Globus pallidus (tissue), 1 donor: Measurements from ENCODE around the gene AKAP6.

ENCODE experiments used
- DNase-seq: peaks from one replicate; pipeline ENCODE4 v3.0.0-alpha.2; 2015; ENCODE audit warnings: low spot score

Gene AKAP6, protein sequence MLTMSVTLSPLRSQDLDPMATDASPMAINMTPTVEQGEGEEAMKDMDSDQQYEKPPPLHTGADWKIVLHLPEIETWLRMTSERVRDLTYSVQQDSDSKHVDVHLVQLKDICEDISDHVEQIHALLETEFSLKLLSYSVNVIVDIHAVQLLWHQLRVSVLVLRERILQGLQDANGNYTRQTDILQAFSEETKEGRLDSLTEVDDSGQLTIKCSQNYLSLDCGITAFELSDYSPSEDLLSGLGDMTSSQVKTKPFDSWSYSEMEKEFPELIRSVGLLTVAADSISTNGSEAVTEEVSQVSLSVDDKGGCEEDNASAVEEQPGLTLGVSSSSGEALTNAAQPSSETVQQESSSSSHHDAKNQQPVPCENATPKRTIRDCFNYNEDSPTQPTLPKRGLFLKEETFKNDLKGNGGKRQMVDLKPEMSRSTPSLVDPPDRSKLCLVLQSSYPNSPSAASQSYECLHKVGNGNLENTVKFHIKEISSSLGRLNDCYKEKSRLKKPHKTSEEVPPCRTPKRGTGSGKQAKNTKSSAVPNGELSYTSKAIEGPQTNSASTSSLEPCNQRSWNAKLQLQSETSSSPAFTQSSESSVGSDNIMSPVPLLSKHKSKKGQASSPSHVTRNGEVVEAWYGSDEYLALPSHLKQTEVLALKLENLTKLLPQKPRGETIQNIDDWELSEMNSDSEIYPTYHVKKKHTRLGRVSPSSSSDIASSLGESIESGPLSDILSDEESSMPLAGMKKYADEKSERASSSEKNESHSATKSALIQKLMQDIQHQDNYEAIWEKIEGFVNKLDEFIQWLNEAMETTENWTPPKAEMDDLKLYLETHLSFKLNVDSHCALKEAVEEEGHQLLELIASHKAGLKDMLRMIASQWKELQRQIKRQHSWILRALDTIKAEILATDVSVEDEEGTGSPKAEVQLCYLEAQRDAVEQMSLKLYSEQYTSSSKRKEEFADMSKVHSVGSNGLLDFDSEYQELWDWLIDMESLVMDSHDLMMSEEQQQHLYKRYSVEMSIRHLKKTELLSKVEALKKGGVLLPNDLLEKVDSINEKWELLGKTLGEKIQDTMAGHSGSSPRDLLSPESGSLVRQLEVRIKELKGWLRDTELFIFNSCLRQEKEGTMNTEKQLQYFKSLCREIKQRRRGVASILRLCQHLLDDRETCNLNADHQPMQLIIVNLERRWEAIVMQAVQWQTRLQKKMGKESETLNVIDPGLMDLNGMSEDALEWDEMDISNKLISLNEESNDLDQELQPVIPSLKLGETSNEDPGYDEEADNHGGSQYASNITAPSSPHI (N-terminal part only)

DNA sequence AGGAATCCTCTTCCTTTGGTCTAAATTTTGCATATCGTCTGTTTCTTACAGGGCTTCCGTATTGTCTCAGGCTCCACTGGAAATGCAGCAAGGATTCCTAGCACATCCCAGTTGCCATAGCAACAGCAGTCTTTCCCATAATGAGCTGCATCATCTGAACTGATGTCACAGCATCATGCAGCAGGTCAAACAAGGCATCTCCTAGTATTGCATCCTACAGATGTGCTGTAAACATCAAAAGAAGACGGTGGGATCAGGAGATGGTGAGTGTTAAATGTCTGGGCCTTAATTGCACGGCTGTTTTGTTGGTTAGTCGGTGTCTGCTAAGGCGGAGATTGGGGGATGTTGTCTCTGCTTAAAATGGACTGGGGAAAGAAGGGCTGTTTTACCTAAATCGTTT, at the start of gene AKAP6:
AKAP6 (plus strand) TSS at position 153 of the 400 bp plus-strand sequence. CDS start 104,196 bp downstream, outside the sequence.
- peak; percentile 94 for DNase-seq

DNA sequence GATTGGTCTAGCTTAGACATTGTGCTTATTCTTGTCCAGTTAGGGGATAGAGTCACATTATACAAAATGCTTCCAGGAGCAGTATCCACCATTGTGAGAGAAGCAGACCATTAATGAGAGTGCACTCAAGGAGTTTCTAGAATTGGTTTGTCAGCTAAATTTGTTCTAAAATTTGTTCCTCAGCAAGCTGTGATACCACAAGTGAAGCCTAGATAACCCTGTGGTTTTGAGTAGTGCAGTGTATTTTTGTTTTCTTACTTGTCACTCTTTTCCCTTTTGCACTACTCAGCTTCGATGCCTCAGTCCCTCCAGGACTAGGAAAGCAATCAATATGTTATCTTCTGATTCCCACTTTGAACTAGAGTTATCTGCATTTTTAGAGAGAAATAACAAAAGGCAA, 42.5 kb upstream of the AKAP6 start:
- no peak for DNase-seq

DNA sequence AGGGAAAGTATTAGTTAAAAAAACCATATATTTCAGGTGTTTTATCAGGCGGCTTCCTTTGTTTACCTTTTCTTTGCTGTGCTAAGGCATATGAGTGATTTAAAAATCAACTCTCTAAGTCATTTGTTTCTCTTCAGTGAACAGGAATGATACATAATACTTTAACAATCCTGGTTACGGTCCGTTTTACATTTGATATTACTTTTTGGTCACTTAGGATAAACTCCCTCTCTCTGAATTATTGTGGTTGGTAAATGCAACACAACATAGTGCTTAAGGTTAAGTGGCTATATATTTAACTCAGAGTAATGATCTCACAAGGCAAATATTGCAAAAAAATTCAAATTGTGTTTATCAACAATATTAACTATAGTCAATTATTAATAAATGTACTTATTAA, 32.7 kb upstream of the AKAP6 start:
- no peak for DNase-seq

DNA sequence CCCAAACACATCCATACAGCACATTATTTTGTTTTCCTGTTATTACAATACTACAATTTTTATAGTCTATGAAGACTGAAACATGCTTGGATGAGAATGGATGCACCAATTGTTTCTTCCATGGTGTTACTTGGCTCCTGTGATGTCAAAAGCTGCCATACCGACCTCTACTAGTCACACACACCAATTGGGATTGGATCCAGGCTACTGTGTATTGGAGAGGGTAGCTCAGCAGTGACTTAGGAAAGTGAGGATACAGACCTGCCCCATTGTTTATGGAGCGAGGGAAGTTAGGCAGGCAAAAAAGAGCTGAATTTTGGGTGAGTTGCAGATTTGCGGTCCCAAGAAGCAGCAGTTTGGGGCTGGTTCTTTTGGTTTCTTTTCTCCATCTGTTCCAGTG, 30.8 kb upstream of the AKAP6 start:
- DNase-seq = no peak

DNA sequence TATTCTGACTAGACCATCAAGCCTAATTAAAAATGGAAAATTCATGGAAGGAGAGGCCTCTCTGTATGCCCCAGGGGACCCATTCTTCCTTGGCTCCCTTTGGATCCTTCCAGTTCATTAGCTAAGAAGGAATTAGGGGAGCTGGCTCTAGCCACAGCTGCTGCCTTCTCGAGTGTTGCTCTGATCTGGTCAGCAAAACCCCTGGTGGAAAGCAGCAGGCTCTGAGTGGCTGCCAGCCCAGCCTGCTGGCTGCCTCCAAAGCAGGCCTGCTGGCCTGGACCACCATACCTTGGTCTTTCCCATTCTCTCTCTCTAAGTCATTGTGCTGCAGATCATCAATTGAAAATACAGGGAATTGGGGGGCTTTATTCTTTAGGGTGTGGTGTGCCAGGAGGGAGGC, 29.0 kb upstream of the AKAP6 start:
- no peak for DNase-seq

DNA sequence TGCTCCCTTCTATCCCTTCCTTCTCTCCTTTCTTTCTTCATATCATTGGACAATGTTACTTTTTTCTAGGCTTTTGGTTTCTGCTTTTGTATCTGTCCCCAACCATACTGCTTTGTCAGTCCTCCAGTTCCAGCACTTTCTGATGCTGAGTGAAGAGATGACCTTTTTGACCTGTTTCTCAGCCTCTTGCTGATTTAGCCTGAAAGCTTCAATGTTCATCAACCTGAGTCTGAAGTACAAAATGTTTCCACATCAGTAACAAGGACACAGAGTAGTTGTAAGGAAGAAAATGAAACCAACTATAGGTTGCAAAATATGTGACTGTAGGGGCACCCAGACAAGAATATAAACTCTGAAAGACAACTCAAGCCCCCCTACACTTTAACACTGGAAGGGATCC, 25.2 kb upstream of the AKAP6 start:
- DNase-seq = no peak

DNA sequence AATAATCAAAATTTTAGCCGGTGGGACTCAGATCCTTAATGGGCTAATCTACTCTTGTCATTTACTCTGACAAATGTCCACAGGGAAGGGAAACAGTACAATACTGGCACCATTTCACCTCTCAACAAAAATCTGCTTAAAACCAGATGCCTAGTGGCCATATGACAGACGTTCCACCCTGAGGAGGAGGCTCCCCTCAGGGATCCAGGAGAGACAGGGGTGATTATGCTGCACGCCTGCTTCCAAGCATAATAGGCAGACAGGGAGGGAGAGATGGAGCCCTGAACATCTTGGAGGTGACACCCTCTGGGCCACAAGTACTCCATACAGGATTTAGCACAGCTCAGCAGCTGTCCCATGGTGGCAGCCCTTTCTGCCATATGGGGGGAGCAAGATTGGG, 24.8 kb upstream of the AKAP6 start:
- DNase-seq = no peak

DNA sequence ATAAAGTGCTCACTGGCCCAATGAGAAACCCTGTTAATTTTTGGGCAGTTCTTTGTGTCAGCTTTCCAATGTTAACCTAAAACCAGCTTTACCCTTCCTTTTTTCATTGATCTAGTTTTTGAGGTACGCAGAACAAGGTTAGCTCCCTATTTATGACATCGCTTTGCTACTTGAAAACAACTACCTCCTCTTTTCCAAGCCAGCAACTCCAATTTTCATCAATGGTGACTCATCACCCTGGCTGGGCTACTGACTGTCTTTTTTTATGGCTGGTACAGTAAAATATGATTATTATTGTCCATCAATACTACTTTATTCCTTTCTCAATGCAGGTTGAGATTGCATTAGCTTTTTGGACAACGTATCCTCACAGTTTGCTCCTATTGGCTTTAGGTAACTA, 22.5 kb upstream of the AKAP6 start:
- no peak for DNase-seq

DNA sequence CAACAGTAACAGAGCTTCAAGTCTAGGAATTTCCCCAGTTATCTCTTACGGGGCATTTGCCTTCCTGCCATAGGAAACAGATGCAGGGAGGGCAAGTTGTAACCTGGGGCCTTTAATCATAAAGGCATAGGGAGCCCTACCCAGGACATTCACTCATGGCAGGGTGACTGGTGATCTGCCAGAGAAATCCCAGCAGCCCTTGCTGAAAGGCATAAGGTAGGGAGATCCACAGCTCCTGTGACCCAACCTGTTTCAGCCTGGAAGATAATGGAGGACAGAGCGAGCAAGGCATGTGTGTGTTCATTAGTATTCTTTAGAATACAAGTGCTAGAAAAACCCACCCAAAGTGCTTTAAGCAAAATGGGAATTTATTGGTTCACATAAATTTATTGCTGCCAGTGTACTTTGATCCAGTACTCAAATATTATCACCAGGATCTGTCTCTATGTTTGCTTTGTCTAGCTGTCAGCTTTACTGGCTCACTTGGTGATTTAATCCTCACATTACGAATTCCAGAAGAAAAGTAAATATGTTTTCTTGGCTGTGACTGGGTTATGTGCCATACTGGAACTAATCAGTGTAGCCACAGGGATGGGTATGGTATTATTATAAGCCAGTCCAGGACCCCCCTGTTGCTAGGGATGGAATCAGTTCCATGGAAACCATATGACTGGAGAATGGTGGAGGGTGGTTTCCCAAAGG, 21.1 kb upstream of the AKAP6 start:
- no peak for DNase-seq

DNA sequence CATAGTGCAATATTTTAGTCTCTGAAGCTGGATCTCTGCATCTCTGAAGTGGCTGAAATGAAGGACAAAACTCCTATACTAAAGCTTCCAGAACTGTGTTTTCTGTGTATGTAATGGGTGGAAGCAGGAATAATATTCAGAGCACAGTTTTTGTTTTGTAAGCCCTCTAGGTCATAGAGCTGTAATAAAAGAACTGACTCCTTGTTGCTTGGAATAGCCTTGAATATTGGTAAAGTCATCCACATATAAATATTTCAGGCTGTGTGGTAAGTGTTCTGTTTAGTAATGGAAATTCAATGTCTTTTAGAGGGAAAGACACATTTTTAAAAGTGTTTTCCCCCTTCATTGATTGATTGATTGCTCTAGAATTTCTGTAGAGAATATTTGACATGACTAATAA, 18.2 kb upstream of the AKAP6 start:
- no peak for DNase-seq

DNA sequence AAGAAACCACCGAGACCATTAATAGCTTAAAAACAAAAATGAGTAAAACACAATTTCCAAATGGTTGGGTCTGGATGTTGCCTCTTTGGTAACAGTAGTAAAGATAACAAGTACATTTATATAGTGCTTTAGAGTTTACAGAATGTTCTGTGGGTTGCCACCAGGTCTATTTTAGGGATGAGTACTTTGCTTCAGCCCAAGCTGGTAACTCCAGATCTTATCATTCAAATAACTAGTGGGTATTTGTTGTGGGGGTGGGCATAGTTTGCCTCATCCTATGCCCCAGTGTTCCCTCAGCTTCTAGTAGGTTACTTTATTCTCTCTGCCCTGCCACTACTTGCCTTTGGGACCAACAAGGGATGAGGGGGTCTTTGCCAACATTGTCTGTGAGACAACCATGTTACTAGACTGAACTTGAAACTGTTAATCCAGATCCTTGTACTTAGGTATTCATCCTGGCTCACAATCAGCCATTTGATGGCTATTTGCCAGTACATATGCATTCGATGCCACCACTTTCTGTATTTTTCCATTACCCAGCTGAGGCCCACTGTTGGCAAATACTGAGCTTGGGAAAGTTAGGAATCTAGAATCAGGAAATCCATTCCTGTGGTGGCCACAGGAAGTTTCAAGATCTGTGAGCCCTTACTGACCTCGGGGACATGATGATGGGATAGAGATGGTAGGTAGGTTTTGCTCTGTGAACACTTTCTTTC, 17.6 kb upstream of the AKAP6 start:
- no peak for DNase-seq

DNA sequence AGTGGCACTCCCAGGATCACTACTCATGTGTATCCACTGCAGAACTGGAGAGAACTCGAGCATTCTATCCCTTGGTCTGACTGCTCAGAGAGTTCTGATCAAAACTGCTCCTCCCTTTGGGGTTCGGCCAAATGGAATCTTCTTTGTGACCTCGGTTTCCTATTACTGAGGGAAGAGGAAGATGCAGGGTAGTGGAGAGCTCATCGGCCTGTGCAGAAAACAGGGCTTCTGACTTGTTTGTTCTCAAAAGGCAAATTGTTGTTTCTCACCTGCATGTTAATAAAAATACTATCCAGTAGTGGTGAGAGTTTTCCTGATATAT, 17.1 kb upstream of the AKAP6 start:
- DNase-seq = no peak

DNA sequence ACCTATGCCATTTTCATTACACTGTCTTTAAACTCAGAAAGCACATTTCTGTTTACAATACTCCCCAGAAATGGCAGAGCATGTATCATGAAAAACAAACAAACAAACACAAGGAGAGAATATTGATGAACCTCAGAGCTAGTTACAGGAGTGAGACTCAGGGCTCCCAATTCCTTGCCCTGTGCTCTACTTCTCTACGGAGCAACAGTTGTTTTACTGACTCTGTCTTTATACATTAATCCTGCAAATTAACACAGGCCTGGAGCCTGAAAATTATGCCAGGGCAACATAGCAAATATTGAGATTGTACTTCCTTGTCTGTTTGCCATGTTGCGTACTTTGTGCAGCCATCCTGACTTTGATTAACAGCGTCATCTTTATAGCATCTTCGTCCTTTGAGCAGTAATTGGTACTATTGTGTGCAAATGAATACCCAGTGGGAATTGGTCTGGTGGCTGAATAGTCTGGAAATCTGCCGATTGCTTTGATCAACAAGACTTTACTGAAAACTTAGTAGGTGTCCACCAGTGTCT, 15.2 kb upstream of the AKAP6 start:
- DNase-seq = no peak

DNA sequence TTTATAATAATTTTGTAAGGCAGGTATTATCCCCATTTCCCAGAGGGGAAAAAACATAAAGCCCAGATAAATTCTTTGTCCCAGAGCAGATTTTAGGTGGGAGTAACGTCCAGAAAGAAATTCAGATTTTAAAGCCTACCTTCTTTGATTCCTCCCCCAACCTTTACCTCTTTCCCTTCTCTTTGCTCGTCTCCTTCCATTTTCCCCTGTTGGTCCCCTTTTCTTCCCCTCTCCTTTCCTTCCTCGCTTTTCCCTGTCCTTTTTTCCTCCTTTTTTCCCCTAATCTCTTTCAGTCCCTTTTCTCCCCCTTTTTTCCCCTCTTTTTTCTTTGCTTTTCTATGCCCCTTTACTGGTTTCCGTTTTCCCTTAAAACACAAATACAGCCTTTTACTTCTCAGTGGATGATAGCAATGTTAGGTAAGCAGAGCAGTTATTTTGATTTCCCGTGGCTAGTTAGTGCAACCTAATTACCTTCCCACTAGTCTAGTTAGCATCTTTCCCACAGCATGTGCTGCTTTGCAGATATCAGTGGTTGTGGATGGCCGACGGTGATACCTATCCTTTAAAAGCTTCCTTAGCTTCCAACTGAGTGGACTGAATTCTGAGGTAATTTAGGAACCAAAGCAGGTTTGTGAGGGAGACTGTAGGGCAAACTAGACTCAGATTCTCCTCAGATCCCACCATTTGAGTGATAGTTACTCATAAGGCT, 10.9 kb upstream of the AKAP6 start:
- no peak for DNase-seq

DNA sequence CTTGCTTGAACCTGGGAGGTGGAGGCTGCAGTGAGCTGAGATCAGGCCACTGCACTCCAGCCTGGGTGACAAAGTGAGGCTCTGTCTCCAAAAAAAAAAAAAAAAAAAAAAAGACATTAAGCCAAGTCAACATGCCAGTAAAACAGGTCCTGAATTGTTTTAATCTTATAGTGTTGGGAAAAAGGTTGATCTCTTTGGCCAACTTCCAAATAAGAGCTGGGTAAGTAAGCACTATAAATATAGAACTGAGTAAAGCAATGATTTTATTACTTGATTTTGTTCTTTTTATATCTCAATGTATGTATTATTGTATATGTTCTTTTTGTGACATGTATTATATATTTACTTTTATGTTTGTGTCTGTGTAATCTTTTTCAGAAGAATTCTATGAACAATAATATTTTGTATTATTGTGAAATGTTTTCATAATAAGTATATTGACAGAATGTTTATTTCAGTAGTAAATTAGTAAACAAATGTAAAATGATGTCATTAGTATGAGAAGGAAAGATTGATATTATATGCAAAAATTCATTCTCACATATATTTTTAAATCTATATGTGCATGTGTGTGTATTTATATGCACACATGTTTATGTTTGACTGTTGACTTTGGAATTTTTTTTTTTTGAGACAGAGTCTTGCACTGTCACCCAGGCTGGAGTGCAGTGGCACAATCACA, 9.6 kb upstream of the AKAP6 start:
- DNase-seq = no peak

DNA sequence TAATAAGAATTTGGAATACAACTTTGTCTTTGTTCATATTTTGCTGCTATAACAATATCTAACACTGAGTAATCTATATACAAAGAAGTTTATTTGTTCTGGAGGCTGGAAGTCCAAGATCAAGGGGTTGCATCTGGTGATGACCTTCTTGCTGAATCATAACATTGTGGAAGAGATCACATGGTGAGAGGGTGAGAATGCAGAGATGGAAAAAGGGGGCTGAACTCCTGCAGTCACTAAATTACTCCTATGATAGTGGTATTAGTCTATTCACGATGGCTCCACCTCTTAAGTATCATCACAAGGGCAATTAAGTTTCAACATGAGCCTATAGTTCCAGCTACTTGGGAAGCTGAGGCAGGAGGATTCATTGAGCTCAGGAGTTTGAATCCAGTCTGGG, 4.5 kb upstream of the AKAP6 start:
- no peak for DNase-seq

DNA sequence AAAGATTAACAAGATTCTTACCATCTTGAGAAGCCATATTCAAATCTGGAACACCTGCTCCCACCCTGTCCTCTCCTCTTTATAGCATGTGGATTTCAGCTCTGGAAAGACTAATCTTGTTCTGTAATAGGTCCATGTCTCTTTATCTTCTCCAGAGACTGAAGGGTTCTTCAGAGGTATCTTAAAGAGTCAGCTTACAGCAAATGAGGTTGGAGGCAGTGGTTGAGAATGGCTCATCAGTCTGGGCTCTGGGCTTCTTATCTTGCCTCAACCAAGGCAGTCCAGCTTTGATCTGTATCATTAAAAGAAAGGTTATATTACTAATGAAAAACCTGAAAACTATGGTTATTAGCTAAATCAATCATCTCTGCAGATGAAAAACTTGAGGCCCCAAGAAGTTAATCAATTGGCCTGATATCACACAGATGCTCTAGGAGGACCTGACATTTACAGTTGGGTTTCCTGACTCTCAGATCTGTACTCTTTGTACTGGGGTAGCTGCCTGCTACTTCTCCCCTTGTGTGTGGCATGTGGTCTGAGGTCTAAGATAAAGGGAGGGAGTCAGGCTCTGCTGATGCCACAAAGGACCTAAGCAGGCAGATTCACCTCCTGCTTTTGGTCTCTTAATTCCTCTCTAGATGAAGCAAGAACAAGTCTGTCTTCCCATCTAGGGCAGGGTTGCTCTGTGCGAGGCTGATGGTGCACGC, 1.7 kb upstream of the AKAP6 start:
- DNase-seq = no peak

DNA sequence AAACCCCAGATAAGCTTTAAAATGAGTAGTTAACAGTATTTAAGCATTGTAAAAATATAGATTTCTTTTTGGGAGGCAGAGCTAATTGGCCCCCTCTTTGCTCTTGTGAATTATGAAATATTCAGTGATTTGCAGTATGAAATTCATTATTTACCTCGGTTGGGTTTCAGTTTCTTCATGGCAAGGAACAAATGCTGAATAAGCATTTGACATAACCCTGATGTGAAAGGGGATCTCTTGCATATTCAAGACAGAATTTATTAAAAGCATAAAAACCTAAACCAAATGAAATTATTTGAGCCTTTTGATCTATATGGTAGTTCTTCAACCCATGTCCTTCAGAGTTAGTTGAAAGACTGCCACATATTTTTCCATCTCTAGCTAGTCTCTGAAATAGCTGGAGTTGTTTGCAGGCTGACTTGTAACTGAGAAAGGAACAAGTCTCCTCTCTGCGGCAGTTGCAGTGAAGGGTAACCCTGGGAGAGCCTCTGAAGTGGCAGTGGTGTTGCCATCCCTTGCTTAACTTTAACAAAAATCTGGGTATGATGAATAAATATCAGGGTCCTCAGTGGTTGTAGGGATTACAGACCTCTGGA, 690 bp downstream of the AKAP6 start:
- peak; percentile 75 for DNase-seq
